Femur (tissue), 1 donor: ENCODE measurements around the gene TANGO2.

Experiments used
- DNase-seq: peaks from one replicate; pipeline ENCODE4 v3.0.0-alpha.2; 2017

The TANGO2 gene

GRCh38 chr22:20109411-20110358 is 88.8 kb downstream of the TANGO2 start:
- no peak for DNase-seq

- DNase-seq = no peak
Measured at GRCh38 chr22:20110359-20110985, 89.6 kb downstream of the TANGO2 start.

- DNase-seq = no peak
Measured at GRCh38 chr22:20111045-20111688, 90.3 kb downstream of the TANGO2 start.

- DNase-seq = no peak
Measured at GRCh38 chr22:20111689-20112622, 91.0 kb downstream of the TANGO2 start.

GRCh38 chr22:20112623-20113511 is 92.0 kb downstream of the TANGO2 start:
- DNase-seq = no peak

- DNase-seq = no peak
Measured at GRCh38 chr22:20113551-20114310, 92.8 kb downstream of the TANGO2 start.

GRCh38 chr22:20114506-20115475 is 93.9 kb downstream of the TANGO2 start:
- no peak for DNase-seq

- peak; percentile 69 for DNase-seq
Measured at GRCh38 chr22:20115691-20116375, 94.9 kb downstream of the TANGO2 start, which contains the start of gene RANBP1. RANBP1 (plus strand) TSS chr22:20116104; CDS start chr22:20116185, 81 bp downstream.

- no peak for DNase-seq
Measured at GRCh38 chr22:20116376-20116950, 95.6 kb downstream of the TANGO2 start.
